B cell (primary cell): Measurements from ENCODE around the gene NSDHL. TPM values are rescaled to one million over a fixed set of nuclear protein-coding genes. Genes with fewer than 3 reads are reported as not detected.

Experiments used
- ATAC-seq: fragments of 200-7000 bp; cut with Tn5 transposase; one replicate; pipeline ENCODE4 v1.10.0; 2021; ENCODE audit warnings: low read depth, mild to moderate bottlenecking, moderate number of reproducible peaks, moderate library complexity
- CTCF ChIA-PET: fragments of 350-600 bp; sonication (Branson Sonifier 250); formaldehyde crosslinking; loops from one replicate; lab custom pipeline; 2021; ENCODE audit warnings: antibody characterized with exemption, inconsistent platforms; lab: Charles Lee
- POLR2A ChIA-PET: fragments of 350-600 bp; sonication (Branson Sonifier 250); formaldehyde crosslinking; loops from one replicate; lab custom pipeline; 2021; ENCODE audit warnings: antibody characterized with exemption; lab: Charles Lee
- DNase-seq: peaks from one replicate; pipeline ENCODE4 v3.0.0; 2013
- H2AFZ ChIP-seq: 2 replicates; pipeline ENCODE4 v1.6.1; 2012; ENCODE audit warnings: mild to moderate bottlenecking, low read depth, low read length; ENCODE audit not compliant: insufficient read depth, poor library complexity, severe bottlenecking
- H3K27ac ChIP-seq, 2 donors: 1 replicate in 1 of 2; 2 replicates in 1 of 2; pipeline ENCODE4 v1.5.1; 2012 to 2013; ENCODE audit warnings: low read length in 2 of 2, mild to moderate bottlenecking in 2 of 2, moderate library complexity in 1 of 2
- H3K27me3 ChIP-seq, 4 experiments: fragments of 200-600 bp in 1 of 4; sonication (generic) in 1 of 4; replicated peaks in 1 of 4; 1 replicate in 2 of 4; 2 replicates in 2 of 4; pipeline versions ENCODE4 v1.6.1 to v1.7.0; 2013 to 2016; ENCODE audit warnings: low read length in 3 of 4, mild to moderate bottlenecking in 2 of 4, mixed read lengths in 1 of 4, moderate library complexity in 1 of 4; ENCODE audit not compliant: insufficient read depth in 4 of 4, control insufficient read depth in 3 of 4; ENCODE audit errors: control extremely low read depth in 1 of 4
- H3K36me3 ChIP-seq, 2 experiments: replicated peaks in 1 of 2; 1 replicate in 1 of 2; 2 replicates in 1 of 2; pipeline versions ENCODE4 v1.6.1 to v1.7.1; 2013; ENCODE audit warnings: low read length in 1 of 2; ENCODE audit not compliant: insufficient read depth in 2 of 2, control insufficient read depth in 1 of 2; ENCODE audit errors: control extremely low read depth in 1 of 2, extremely low read depth in 1 of 2
- H3K4me1 ChIP-seq, 2 donors: fragments of 200-600 bp in 1 of 2; sonication (generic) in 1 of 2; 1 replicate in 1 of 2; 2 replicates in 1 of 2; pipeline versions ENCODE4 v1.5.1 to v1.6.1; 2013 to 2017; ENCODE audit warnings: low read length in 2 of 2; ENCODE audit not compliant: control insufficient read depth in 2 of 2, insufficient read depth in 2 of 2
- H3K4me2 ChIP-seq: replicated peaks from 2 replicates; pipeline ENCODE3; 2012; ENCODE audit warnings: mild to moderate bottlenecking, low read depth, low read length; ENCODE audit not compliant: poor library complexity, severe bottlenecking
- H3K4me3 ChIP-seq, 5 experiments: fragments of 200-600 bp in 1 of 5; sonication (generic) in 1 of 5; 1 replicate in 3 of 5; 2 replicates in 2 of 5; pipeline versions ENCODE4 v1.5.1 to v1.7.0; 2011 to 2016; ENCODE audit warnings: low read length in 4 of 5, mild to moderate bottlenecking in 4 of 5, low read depth in 2 of 5, control low read depth in 1 of 5, moderate library complexity in 1 of 5; ENCODE audit not compliant: insufficient read depth in 1 of 5; ENCODE audit errors: control extremely low read depth in 1 of 5, extremely low read depth in 1 of 5
- H3K79me2 ChIP-seq: fragments of 200-600 bp; sonication (generic); one replicate; pipeline ENCODE4 v1.6.0; 2016; ENCODE audit warnings: low read length; ENCODE audit not compliant: control insufficient read depth, insufficient read depth
- H3K9ac ChIP-seq: fragments of 200-600 bp; sonication (generic); 2 replicates; pipeline ENCODE4 v1.6.1; 2017; ENCODE audit warnings: mild to moderate bottlenecking, low read length, moderate library complexity
- H3K9me3 ChIP-seq, 3 donors: one replicate each; pipeline versions ENCODE4 v1.6.1 to v1.7.1; 2013; ENCODE audit warnings: low read length in 2 of 3; ENCODE audit not compliant: control insufficient read depth in 2 of 3, insufficient read depth in 1 of 3; ENCODE audit errors: control extremely low read depth in 1 of 3
- H4K20me1 ChIP-seq: 2 replicates; pipeline ENCODE4 v1.6.0; 2012; ENCODE audit warnings: mild to moderate bottlenecking, low read length; ENCODE audit not compliant: insufficient read depth, control insufficient read depth, poor library complexity, severe bottlenecking
- H3K27ac Mint-ChIP-seq: one replicate; pipeline ENCODE4 v1.8.0; 2021; ENCODE audit warnings: mixed read lengths
- H3K27me3 Mint-ChIP-seq: one replicate; pipeline ENCODE4 v1.8.0; 2021; ENCODE audit warnings: mixed read lengths
- H3K4me1 Mint-ChIP-seq: one replicate; pipeline ENCODE4 v1.8.0; 2021; ENCODE audit warnings: mixed read lengths
- H3K4me3 Mint-ChIP-seq: one replicate; pipeline ENCODE4 v1.8.0; 2021; ENCODE audit warnings: mixed read lengths
- H3K9me3 Mint-ChIP-seq: one replicate; pipeline ENCODE4 v1.8.0; 2022; ENCODE audit warnings: mixed read lengths; ENCODE audit not compliant: insufficient read depth
- EZH2 ChIP-seq: IDR thresholded peaks from 2 replicates; pipeline ENCODE4 v1.6.1; 2012; ENCODE audit warnings: borderline replicate concordance, low read depth, mild to moderate bottlenecking, moderate library complexity, low read length; ENCODE audit not compliant: insufficient read depth, poor library complexity, severe bottlenecking
- WGBS: methylation state at CpG from one replicate; pipeline ENCODE4 v1.1.5; 2013; ENCODE audit warnings: missing lambda C conversion rate; ENCODE audit not compliant: insufficient coverage; 5-methylcytosine and 5-hydroxymethylcytosine counted together
- intact Hi-C: fragments of 100-400 bp; cut with micrococcal nuclease; formaldehyde crosslinking; loops from one replicate; pipeline ENCODE4 v1.10.0; 2022
- polyA plus RNA-seq: library from polyadenylated mRNA; depleted of rRNA; stranded (reverse); fragments of >200 nt; gene quantifications from 2 replicates; pipeline ENCODE4 v1.2.3, GENCODE V29; 2012
- total RNA-seq, 2 donors: library from RNA; stranded (reverse); fragments of 120-200 nt in 1 of 2; gene quantifications; 1 replicate in 1 of 2; 2 replicates in 1 of 2; pipeline versions ENCODE4 v1.2.3 to v1.2.4, GENCODE V29; 2013 to 2022
- TF ChIP-seq, protein P1 (sequence below): fragments of 200-600 bp; IDR thresholded peaks from one replicate; pipeline ENCODE4 v1.8.0; 2022; ENCODE audit warnings: antibody characterized with exemption, mild to moderate bottlenecking

NSDHL gene
- total and polyA plus RNA-seq, 2 donors (not counting 1 experiment from before 2014, with no cell fraction given): 4.9 to 10.3 TPM

DNA sequence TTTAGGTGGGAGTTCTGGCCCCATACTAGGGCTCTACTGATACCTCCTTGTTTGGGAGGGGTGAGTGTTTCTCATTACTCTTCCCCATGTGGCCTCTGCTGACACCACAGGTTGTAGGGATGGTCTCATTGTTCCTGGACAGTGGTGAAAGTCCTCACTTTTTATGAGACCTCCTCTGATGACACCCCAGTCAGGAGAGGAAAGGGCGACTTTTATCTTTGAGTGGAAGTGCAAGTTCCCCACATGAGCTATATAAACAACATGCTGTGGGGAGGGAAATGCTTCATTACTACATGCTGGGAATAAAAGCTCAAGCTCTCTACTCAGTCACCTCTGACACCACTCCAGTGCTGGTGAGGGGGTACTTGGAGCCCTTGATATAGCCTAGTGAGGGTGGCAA is 31.9 kb upstream of the NSDHL start:
- ATAC-seq: no peak

DNA sequence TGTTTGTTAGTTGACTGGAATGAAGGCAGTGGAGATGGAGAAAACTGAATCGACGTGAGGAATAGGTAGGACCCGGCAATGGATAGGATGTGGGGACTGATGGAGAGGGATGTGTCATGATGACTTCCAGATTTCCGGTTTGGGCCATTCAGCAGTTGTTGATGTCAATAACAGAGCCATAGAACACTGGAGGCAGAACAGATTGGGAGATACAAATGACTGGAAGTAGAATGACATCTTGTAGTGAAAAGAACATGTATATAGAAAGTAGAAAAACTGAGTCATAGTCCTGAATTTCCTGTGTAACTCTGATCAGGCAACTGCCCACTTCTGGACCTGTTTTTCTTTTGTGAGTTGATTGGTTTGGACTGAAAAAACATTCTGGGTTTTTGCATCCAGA is 24.8 kb upstream of the NSDHL start:
- Mint-ChIP-seq H3K4me1 (no peaks in the 10 kb centered on the region), H3K9me3 (no peaks in the 10 kb centered on the region), H3K27ac (no peak overlapping the region), H3K27me3 (peaks cover 28% of the 10 kb centered on the region), H3K4me3 (no peak overlapping the region)
- Histone ChIP-seq H3K36me3 (no peaks in the 10 kb centered on the region), H2AFZ (no peak overlapping the region), H3K27me3 (no peaks in the 10 kb centered on the region), H3K9ac (no peak overlapping the region), H3K9me3 (no peaks in the 10 kb centered on the region), H3K4me2 (no peak overlapping the region), H3K79me2 (no peaks in the 10 kb centered on the region), H4K20me1 (no peaks in the 10 kb centered on the region), H3K27ac (no peak overlapping the region), H3K4me1 (no peaks in the 10 kb centered on the region), H3K4me3 (no peak overlapping the region)
- WGBS: 90% methylated on average over 2 of the region's 4 CpGs
- ATAC-seq (no peak), DNase-seq (no peak)
- CTCF ChIA-PET: no interaction called here
- TF ChIP-seq, protein P1, sequence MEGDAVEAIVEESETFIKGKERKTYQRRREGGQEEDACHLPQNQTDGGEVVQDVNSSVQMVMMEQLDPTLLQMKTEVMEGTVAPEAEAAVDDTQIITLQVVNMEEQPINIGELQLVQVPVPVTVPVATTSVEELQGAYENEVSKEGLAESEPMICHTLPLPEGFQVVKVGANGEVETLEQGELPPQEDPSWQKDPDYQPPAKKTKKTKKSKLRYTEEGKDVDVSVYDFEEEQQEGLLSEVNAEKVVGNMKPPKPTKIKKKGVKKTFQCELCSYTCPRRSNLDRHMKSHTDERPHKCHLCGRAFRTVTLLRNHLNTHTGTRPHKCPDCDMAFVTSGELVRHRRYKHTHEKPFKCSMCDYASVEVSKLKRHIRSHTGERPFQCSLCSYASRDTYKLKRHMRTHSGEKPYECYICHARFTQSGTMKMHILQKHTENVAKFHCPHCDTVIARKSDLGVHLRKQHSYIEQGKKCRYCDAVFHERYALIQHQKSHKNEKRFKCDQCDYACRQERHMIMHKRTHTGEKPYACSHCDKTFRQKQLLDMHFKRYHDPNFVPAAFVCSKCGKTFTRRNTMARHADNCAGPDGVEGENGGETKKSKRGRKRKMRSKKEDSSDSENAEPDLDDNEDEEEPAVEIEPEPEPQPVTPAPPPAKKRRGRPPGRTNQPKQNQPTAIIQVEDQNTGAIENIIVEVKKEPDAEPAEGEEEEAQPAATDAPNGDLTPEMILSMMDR: no peak
- no peak for TF ChIP-seq EZH2
- intact Hi-C loops: no loop called here
- POLR2A ChIA-PET: no interaction called here

More for the DNA sequence above, 31.9 kb upstream of the NSDHL start:
- H3K4me3 ChIP-seq: no peak overlapping the region
- Mint-ChIP-seq H3K4me3 (no peak overlapping the region), H3K27me3 (peaks cover 13% of the 10 kb centered on the region), H3K4me1 (no peaks in the 10 kb centered on the region), H3K9me3 (no peaks in the 10 kb centered on the region), H3K27ac (no peak overlapping the region)
- CTCF ChIA-PET: no interaction called here
- no peaks in the 10 kb centered on the region for H3K4me1 ChIP-seq
- no peak overlapping the region for H3K4me2 ChIP-seq
- H3K27me3 ChIP-seq: no peaks in the 10 kb centered on the region
- DNase-seq: no peak
- WGBS: no CpG with 5 or more reads among the region's 1 CpG
- POLR2A ChIA-PET: no interaction called here
- no peaks in the 10 kb centered on the region for H3K9me3 ChIP-seq
- no peak overlapping the region for H3K9ac ChIP-seq
- H3K36me3 ChIP-seq: no peaks in the 10 kb centered on the region
- no peak overlapping the region for H2AFZ ChIP-seq
- intact Hi-C loops: no loop called here
- no peak overlapping the region for H3K27ac ChIP-seq
- H4K20me1 ChIP-seq: no peaks in the 10 kb centered on the region
- TF ChIP-seq EZH2: no peak
- TF ChIP-seq, protein P1: no peak
- H3K79me2 ChIP-seq: no peaks in the 10 kb centered on the region
